GM18861 (cell line): ENCODE measurements around the gene PHC2.

Experiments used
- ATAC-seq: cut with Tn5 transposase; IDR thresholded peaks from one replicate; pipeline ENCODE4 v1.9.1; 2021; ENCODE audit not compliant: unreplicated experiment

PHC2 gene

GRCh38 chr1:33455539-33456501 lies 24.9 kb upstream of the PHC2 start:
- no peak for ATAC-seq

GRCh38 chr1:33454646-33455282 lies 23.9 kb upstream of the PHC2 start:
- no peak for ATAC-seq

- ATAC-seq = no peak
These were observed 15.7 kb upstream of the PHC2 start for GRCh38 chr1:33446590-33446989.

- ATAC-seq = no peak
These were observed 14.2 kb upstream of the PHC2 start for GRCh38 chr1:33445108-33445507.

DNA sequence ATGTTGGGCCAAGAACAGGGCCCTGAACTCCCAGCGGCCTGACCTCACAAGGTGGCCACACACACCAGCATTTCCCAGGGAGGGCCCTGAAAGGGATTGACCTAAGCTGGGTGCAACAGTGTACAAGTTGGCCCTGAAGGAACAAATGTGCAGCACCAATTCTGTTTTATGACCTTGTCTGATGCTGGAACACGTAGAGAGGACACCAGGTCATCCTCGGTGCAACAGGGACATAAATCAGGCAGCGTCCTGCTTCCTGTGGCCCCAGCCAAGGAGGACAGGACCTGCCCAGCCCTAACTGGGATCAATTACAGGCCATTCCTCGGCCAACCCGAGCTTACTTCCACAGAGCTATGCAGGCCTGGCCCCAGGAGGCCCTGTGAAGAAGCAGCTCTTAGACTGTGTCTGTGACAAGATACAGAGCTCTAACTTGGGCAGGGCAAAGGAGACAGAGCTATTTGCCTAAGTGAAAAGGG lies 12.8 kb upstream of the PHC2 start:
- ATAC-seq = no peak

DNA sequence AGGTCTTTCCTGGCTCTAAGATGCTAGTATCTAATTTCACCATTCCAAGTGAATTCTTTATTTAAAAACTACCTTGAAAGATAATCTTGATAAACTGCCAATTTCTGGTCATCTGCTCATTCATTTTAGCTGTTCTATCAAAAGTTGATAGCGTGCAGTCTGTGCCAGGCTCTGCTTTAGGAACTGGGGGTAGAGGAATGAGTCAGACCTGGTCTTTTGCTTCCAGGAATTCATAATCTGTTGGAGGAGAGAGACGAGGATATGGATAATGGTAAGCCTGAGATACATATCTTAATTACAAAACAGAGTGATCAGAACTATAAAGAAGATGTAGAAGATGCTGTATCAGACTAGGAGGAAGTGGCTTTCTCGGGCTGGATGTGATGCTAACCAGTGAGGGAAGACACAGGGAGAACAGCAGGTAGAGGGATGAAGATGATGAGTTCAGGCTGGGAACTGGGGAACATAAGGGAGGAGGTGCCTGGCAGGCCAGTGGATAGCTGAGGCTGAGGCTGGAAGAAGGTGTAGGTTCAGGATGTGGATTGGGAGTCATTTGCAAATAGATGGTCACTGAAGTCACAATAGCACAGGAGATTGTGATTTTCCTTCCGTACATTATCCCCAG lies 12.3 kb upstream of the PHC2 start:
- no peak for ATAC-seq

DNA sequence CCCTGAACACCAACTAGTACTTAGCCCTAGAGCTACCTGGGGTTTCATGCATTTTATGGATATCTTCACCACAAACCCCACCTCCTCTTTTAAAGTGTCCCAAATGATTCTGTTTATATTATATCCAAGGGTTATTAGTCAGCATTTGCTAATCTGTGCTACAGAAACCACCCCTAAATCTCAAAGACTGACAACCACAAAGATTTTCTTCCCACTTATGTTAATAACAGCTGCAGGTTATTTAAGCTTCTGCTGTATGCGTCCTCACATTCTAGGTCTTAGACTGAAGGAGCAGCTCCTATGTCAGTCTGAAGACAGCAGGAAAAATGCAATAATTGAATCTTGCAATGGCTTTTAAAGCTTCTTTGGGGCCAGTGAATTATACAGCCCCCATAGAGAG lies 11.2 kb upstream of the PHC2 start:
- ATAC-seq = no peak

DNA sequence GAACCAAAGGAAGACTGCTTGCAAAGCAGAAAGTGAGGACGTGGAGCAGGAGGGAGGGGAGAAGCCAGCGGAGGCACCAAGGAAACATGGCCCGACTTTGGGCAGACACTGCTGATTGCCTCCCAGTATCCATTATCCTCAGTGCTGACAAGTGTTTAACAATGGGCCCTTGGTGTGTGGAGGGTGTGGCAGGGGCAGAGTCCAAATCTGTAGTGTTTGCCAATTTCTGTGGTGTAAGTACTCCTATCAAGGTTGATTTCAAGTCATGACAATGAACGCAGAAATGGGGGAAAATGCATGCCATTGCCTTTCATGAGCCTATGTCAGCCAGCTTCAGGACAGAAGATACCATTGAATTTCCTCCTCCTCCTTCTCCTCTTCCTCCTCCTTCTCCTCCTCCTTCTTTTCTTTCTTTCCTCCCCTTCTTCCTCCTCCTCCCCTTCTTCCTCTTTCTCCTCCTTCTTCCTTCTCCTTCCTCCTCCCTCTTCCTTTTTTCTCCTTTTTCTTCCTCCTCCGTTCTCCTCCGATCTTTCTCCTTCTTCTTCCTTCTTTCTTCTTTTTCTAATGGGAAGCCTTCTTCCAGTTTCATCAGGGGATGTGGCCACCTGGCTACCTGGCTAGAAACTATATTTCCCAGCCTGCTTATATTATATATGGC lies 10.3 kb upstream of the PHC2 start:
- ATAC-seq = no peak

DNA sequence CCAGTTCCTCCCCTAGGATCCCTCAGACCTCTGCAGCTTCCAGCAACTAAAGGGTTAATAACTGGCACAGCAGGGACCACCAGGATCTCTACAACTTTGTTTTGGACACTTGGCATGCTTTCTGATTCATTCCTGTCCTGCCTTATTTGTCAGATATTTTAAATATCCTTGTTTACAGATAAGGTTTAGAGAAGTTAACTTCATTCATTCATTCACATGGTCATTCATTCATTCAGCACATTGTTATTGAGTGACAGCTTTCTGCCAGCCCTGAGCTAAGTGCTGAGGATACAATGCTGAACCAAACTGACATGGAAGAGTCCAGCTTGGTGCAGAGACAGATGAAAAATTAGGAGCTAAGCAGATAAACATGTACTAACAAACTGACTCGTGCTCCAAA lies 8.8 kb upstream of the PHC2 start:
- no peak for ATAC-seq

DNA sequence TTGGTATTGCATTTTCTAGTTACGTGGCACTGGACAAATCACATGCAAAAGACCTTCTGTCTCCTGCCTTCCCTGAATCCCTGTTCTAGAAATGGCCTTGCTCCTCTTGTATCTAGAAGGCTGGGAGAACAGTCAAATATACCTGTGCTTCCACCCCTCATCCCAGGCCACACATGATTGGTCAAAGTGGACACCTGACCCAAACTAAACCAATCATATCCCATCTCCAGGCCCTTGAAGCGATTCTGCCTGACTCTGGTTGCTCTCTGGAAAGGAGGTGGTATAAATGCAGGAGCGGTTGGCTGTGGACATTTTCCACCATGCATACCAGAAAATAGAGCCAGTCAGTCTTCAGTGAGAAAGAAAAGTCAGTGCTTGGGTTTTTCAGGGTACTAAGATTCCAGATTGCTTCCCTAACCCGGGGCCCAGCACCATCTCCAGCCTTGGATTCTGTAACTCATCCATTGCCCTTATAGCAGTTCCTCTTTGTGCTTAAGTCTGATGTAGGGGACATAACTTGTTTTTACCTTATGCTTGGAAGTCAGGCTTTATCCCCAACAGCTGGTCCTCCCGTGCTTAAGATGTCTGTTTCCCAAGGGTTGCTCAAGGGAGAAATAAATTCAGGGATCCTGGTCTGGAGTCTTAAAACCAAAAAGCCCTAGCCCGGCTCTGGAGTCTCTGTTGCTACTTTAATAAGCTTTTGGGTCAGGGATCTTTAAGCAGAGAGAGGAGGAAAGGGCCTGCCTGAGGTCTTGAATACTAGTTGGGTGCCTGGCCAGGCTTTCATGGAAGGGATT lies 7.7 kb upstream of the PHC2 start:
- no peak for ATAC-seq

- ATAC-seq = no peak
These were observed 5.8 kb upstream of the PHC2 start for GRCh38 chr1:33436557-33437285.

- no peak for ATAC-seq
These were observed 4.4 kb upstream of the PHC2 start for GRCh38 chr1:33435096-33435820.

GRCh38 chr1:33434363-33434750 lies 3.5 kb upstream of the PHC2 start:
- ATAC-seq = no peak

DNA sequence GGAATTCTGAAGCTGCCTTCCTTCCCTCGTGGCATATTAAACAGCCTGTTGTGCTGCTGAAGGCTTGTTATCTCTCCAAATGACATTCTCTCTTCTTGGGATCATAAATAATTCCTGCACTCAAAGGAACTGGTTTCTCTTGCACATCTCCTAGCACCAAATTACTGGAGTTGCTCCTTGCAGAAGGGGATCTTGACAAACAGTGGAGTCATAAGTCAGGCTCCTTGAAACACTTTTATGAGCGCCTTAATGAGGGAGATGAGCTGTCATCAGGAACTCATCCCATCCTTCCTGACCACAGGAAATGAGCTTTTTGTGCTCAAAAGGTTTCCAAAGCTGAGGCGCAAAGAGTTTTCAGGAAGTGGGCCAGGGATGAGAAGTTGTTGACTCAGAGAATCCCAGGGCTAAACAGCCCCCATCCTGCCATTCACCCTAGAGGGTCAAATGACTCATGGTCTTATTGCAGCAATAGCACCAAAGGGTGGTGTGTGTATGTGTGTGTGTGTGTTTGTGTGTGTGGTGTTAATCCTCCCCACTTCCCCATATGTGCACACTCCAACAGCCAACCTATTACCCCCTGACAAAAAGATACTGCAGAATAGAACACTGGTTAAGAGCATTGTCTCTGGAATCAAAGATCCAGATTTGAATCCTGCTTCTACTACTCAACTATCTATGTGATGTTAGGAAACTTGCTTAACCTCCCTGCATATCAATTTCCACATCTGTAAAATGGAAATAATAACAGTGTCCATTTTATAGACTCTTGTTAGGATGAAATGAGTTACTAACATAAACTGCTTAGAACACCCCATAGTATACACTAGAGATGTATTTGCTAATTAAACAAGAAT lies 2.8 kb upstream of the PHC2 start:
- no peak for ATAC-seq

DNA sequence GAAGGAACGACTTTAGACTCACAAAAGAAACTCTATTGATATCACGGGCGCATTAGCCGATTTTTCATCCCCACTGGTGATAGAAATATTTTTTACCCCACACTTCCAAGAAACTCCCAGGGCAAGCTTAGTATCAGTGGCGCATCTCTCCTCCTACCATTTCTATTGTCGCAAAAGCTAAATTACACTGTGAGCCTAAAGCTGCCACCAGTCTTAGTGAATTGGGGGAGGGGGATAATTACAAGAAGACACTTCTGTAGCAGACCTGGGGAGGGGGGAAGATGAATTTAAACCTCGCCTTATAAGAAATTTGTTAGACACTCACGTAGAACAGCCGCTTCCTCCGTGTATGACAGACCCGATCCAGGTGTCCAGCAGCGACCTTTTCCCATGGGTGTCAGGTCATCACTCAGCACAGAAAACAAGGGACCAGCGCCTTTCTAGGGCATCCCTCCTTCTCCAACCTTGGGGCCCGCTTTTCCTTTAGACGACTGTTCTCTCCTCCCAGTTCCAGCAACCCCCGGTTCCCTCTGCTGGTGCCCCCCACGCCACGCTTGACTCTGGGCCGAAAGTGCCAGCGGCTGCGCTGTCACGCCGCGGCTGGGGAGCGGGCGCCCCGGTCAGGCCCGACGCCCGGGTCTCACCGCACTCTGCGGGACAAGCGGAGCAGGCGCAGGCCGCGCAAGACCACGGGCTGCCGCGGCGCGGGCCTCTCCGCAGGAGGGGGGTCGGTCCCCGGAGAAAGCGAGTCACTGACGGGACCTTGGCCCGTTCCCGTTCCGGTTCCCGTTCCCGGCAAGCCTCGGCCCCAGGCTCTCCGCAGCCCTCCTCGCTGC lies 821 bp downstream of the PHC2 start:
- no peak for ATAC-seq

- no peak for ATAC-seq
These were observed 1.6 kb downstream of the PHC2 start for GRCh38 chr1:33429332-33429731.

DNA sequence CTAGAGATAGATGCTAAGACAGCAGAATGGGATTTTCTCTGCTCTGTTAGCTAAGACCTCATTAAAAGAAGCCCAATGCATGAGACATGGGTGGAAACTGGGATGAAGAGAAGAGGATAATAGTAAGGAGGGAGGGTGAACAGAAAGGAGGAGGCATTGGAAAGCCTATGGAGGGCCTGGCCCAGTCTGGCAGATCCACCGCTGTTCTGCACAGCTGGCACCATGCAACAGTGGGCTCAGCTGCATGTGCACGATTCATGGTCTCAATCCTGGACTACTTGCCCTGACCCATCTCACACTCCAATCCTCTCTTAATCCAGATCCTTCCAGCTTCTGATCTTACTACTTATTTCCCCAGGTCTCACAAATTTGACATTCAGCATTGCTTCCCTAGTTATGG lies 2.2 kb downstream of the PHC2 start:
- ATAC-seq = no peak
